A204.1 (cell line): ENCODE measurements around the gene MKRN2OS.

Experiments used
- FAIRE-seq: peaks from 2 replicates; lab custom pipeline; 2012; peaks lifted over from hg19 to GRCh38; lab: Jason Lieb, UNC

Gene MKRN2OS

DNA sequence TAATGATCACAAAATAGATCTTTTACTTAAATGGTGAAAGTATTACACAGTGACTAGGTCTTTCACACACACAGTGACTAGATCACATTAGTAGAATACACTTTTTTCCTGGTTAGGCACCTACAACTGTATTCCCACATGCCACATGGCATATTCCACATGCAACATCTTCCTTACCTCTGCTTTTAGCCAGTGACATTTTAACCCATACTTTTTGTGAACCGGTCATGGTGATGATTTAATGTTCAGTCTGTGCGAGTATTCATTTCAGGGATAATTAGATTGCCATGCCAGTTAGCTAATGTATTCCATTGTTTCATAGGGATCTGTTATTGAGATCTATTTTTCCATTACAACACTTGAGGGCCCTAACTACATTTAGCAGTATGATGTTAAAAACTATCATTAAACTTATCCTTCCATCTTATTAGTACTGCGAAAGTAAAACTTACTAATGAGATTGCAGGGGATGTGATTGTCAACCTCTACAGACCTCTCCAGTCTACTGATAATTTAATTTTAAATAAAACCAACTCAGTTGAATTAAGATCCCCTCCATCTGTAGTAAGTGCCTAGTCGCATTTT is 32.7 kb downstream of the MKRN2OS start:
- no peak for FAIRE-seq

DNA sequence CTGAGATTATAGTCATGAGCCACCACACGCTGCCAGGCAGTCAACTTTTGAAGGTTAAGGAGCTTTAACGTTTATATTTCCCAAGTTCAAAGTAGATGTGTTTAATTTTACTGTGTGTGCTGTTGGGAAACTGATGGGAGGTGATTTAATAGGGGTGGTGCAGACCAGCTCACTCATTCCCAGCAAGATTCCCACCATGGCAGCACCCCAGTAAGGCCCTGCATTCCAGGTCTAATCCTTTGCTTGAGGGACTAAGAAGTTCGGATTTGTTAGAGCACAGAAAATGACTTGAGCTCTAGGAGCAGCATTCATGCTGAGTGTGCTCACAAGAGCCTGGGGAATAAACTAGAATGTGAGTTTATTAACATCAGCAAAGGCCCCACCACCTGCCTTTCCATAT is 35.8 kb downstream of the MKRN2OS start:
- no peak for FAIRE-seq

DNA sequence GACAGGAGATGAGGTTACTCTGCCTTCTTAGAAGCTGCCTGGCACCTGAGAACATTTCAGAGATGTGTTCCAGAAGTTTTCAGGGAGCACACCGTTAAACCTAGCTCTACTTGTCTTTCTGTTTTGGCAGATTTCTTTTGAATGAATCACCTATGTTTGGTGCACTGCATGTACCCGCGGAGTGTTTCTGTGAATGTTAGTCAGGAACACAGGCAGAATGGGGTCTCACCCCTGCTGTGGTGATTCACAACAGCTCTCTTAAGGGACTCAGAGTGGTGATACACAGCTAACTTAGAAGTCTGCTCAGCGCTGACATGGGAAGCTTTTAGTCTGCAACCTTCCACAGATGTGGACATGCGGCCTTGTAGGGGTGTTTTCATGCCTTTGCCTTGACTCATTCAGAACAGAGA is 37.0 kb downstream of the MKRN2OS start:
- no peak for FAIRE-seq

DNA sequence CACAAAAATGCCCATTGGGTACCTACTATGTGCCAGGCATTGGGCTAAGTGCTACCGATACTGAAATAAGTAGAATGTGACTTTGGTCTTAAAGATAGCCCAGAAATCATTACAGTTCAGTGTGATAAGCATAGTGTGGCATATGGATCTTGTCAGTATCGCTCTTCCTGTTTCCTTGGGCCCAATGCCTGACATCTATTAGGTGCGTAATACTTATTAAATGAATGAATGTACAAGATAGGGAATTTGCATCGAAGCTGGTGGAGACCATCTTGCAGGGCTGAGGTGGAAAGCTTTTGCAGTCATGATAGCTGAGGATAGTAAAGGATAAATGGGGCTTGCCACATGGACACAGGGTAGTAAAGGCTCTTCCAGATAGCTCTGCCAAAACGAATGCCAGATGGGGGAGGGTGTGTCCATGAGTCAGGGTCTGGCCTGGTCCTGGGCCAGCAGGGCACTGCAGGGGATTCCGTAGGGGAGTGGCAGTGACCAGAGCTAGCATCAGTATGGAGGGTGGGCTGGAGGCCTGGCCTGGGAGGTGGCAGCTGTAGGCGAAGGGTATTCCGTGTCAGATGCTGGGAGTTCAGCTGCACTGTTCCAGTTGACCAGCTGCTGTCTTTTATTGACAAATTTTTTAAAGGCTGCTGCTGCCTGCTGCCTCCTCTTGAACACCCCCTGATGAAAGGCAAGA is 37.6 kb downstream of the MKRN2OS start:
- no peak for FAIRE-seq

DNA sequence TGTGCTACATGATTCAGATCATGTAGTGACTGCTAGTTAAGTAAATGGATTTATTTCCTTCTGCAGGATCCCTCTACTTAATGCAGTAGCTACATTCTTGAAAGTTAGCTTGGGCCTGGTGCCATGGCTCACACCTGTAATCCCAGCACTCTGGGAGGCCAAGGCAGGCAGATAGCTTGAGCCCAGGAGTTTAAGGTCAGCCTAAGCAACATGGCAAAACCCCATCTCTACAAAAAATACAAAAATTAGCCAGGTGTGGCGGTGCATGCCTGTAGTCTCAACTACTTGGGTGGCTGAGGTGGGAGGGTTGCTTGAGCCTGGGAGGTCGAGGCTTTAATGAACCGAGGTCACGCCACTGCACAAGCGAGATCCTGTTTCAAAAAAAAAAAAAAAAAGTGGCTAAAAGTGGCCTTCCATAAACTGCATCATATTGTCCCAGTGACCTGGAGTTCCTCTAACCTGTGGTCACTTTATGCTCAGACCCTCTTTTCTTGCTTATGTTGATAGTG is 39.0 kb downstream of the MKRN2OS start:
- no peak for FAIRE-seq

DNA sequence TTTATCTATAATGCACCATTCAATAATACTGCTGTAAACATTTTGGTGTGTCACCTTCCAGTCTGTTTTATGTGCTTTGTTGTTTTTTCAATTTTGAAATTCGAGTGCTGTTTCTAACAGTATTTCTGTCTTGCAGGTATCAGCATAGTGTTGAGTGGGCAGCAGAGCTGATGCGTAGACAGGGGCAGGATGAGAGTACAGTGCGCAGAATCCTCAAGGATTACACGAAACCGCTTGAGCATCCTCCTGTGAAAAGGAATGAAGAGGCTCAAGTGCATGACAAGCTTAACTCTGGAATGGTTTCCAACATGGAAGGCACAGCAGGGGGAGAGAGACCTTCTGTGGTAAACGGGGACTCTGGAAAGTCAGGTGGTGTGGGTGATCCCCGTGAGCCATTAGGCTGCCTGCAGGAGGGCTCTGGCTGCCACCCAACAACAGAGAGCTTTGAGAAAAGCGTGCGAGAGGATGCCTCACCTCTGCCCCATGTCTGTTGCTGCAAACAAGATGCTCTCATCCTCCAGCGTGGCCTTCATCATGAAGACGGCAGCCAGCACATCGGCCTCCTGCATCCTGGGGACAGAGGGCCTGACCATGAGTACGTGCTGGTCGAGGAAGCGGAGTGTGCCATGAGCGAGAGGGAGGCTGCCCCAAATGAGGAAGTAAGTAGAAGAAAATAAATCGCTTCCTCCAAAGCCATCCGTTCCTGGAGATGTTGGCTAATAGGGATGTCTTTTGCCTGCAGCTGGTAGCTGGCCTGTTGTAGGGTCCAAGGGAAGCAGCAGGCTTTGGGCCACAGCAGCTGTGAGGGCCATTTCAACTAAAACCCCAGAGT is 42.0 kb downstream of the MKRN2OS start:
- no peak for FAIRE-seq

DNA sequence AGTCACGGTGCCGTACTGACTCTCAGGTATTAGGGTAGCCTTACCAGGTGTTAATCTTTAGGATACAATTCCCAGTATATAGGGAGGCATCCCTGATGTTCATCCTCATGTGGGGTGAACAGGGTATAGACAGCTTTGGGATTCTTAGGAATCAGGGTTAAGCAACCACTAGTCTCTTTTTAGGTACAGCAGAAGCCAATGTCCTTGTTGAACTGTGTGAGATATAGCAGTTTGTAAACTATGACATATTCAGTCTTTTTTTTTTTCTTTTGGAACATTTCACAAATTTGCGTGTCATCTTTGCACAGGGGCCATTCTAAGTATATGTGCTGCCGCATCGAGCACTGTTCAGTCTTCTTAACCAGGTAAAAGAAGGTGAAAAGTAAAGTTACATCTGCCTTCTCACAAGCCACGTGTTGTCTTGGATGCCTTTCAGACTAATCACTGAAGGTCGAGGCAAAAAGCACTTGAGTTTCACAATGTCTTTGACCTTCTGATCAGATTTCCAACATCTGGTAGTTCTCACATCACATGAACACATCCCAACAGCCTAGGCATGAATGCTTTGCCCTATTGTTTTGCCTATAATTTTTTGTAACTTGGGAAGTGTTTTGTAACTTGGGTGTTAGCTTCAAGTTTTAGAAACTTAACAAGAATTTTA is 43.8 kb downstream of the MKRN2OS start:
- FAIRE-seq, result no peak

DNA sequence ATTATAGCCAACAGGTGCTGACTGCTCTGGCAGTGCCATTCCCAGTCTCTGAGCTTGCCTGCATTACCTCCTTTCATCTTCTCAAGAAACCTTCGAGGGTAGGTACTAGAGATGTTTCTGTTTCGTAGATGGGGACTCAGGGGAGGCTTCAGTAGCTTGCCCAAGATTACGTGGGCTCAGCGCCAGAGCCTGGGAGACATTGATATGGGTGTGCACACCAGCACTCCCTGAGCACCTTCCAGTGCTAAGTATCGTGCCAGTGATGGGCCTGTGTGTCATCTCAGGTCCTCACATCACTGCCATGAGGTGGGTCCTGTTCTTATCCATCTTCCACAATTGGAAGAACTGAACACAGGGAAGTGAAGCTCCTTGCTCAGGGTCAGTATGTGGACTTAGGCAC is 45.8 kb downstream of the MKRN2OS start:
- no peak for FAIRE-seq

DNA sequence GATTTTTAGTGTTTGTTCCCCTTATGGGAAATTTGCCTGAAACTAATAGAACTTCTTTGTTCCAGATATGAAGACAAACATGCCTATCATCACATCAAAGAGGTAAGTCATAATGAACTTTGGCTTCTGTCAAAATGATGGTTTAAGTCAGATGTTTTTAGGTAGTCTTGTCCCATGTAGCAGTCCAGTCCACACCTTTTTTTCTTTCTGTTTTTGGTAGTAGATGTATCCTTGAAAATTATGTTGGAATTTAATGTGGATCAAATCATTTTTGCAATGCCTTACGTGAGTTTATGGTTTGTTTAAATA is 48.9 kb downstream of the MKRN2OS start:
- no peak for FAIRE-seq

DNA sequence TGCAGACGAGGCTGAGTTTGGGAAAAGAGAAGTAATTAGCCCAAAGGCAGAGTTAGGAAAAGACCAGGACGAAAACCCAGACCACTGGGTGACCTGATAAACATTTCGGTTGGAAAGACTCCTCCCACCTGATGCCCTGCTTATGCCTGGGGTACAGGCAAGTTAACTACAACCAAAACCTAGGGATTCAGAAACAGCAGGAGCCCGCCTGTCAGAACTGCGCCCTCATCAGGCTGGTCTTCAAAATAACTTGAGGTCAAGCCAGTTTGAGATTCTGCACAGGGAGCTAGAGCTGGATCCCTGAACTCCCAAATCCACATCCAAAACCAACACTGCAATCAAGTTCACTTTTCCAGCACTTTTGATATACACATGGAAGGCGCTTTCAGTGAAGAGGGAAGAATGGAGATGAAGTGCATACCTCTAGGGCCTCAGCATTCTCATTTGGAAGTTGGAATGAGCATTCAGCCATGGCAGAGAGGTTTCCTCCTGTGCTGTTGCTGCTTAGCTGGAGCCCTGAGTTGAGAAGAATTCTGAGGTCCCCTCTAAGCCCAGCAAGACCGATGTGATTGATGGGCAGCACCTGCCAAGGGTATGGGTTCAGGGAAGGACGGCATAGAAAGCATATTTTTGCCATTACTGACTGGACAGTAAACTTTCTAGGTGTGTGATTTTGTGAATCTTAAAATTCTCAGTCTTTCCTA is 49.4 kb downstream of the MKRN2OS start:
- no peak for FAIRE-seq

DNA sequence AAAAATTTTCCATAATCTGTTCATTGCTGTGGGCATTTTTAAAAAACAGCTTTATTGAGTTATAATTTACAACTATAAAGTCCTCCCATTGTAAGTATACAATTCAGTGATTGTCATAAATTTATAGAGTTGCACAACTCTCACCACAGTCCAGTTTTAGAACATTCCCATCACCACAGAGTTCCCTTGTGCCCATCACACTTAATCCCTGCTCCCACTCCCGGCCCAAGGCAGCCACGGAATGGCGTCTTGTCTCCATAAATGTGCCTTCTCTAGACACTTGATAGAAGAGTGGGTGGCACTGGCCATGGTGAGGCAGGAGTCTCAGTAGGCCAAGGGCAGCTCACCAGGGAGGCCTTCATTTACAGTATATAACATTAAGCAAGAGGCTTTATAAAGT is 54.8 kb downstream of the MKRN2OS start:
- no peak for FAIRE-seq

DNA sequence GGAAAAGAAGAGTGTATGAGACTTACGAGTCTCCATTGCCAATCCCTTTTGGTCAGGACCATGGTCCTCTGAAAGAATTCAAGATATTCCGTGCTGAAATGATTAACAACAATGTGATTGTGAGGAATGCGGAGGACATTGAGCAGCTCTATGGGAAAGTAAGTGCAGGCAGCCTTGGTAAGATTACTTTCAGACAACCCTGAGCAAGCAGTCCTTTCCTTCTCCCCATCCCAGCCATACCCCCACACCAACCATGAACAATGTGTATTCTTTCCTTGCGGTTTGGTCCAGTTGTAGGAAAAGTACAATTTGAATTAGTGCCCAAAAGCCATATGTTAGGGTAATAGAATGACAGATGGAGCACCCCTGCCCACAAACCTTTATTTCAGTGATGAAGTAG is 55.5 kb downstream of the MKRN2OS start:
- FAIRE-seq, result no peak
